Osteoblast (primary cell): ENCODE measurements around the gene ATP8B3. TPM values are rescaled to one million over a fixed set of nuclear protein-coding genes. Genes with fewer than 3 reads are reported as not detected.

Experiments
- DNase-seq: peaks from one replicate; pipeline ENCODE4 v3.0.0; 2011; ENCODE audit warnings: low spot score, mixed read lengths; ENCODE audit not compliant: insufficient read length; ENCODE audit errors: missing footprints
- H2AFZ ChIP-seq: 2 replicates; pipeline ENCODE4 v1.6.0; 2011; ENCODE audit warnings: mild to moderate bottlenecking, low read length
- H3K27ac ChIP-seq: 2 replicates; pipeline ENCODE4 v1.5.1; 2011; ENCODE audit warnings: mild to moderate bottlenecking, low read depth, low read length, moderate library complexity
- H3K27me3 ChIP-seq: 2 replicates; pipeline ENCODE4 v1.6.0; 2012; ENCODE audit warnings: mild to moderate bottlenecking, control low read depth, inconsistent platforms, low read length, moderate library complexity; ENCODE audit not compliant: insufficient read depth
- H3K36me3 ChIP-seq: 2 replicates; pipeline ENCODE4 v1.5.1; 2011; ENCODE audit warnings: mild to moderate bottlenecking, low read length, control low read depth, moderate library complexity; ENCODE audit not compliant: insufficient read depth
- H3K4me1 ChIP-seq: 2 replicates; pipeline ENCODE4 v1.5.1; 2011; ENCODE audit warnings: mild to moderate bottlenecking, low read length, control low read depth, moderate library complexity; ENCODE audit not compliant: insufficient read depth
- H3K4me2 ChIP-seq: 2 replicates; pipeline ENCODE4 v1.6.0; 2011; ENCODE audit warnings: mild to moderate bottlenecking, low read length; ENCODE audit not compliant: insufficient read depth
- H3K4me3 ChIP-seq: fragments of 200-600 bp; sonication (generic); 3 replicates; pipeline ENCODE4 v1.5.1; 2012; ENCODE audit warnings: mild to moderate bottlenecking, low read length, inconsistent platforms; ENCODE audit not compliant: insufficient read depth
- H3K79me2 ChIP-seq: 2 replicates; pipeline ENCODE4 v1.6.0; 2012; ENCODE audit warnings: mild to moderate bottlenecking, low read length, control low read depth, inconsistent platforms; ENCODE audit not compliant: insufficient read depth
- H3K9me3 ChIP-seq: 2 replicates; pipeline ENCODE4 v1.5.1; 2011; ENCODE audit warnings: low read depth, low read length, control low read depth
- H4K20me1 ChIP-seq: 2 replicates; pipeline ENCODE4 v1.6.0; 2012; ENCODE audit warnings: mild to moderate bottlenecking, low read length, control low read depth; ENCODE audit not compliant: insufficient read depth
- CTCF ChIP-seq: IDR thresholded peaks from 2 replicates; pipeline ENCODE4 v1.5.1; 2011; ENCODE audit warnings: mild to moderate bottlenecking, low read depth, low read length, moderate library complexity; ENCODE audit errors: extremely low read depth
- total RNA-seq: library from RNA; depleted of rRNA; stranded (reverse); fragments of >200 nt; gene quantifications from 2 replicates; pipeline ENCODE4 v1.2.3, GENCODE V29; 2012

The ATP8B3 gene
- total RNA-seq, 1 donor: 0.72 TPM

GRCh38 chr19:1823539-1824251 is 11.6 kb upstream of the ATP8B3 start:
- TF ChIP-seq CTCF: no peak
- Histone ChIP-seq H3K4me3 (no peak overlapping the region), H4K20me1 (peaks cover 22% of the 10 kb centered on the region), H3K4me1 (no peaks in the 10 kb centered on the region), H3K79me2 (peaks cover 15% of the 10 kb centered on the region), H3K9me3 (no peaks in the 10 kb centered on the region), H3K36me3 (peaks cover 16% of the 10 kb centered on the region), H3K27me3 (no peaks in the 10 kb centered on the region), H2AFZ (no peak overlapping the region), H3K4me2 (no peak overlapping the region), H3K27ac (no peak overlapping the region)
- DNase-seq: no peak

DNA sequence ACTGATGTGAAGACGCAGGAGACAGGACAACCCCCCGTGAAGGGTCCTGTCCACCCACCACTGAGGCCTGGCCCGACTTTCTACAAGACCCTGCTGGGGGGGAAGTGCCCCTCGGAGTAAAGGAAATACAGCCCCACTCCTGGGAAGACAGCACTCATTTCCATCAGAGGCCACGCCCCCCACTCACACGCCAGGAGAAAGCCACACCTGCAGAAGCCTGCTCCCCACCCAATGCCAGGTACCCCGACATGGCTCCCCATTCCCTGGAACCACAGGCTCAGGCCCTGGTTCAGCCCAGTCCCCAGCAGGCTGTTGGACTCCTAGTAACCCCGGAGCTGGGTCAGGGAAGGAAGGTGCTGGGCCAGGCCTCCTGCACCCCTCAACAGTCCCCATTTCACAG is 10.9 kb upstream of the ATP8B3 start:
- DNase-seq: peak; percentile 92
- TF ChIP-seq CTCF: no peak
- H2AFZ ChIP-seq: no peak overlapping the region
- H4K20me1 ChIP-seq: peaks cover 22% of the 10 kb centered on the region
- no peak overlapping the region for H3K4me2 ChIP-seq
- no peaks in the 10 kb centered on the region for H3K4me1 ChIP-seq
- H3K27me3 ChIP-seq: no peaks in the 10 kb centered on the region
- H3K79me2 ChIP-seq: peaks cover 10% of the 10 kb centered on the region
- no peak overlapping the region for H3K4me3 ChIP-seq
- H3K9me3 ChIP-seq: no peaks in the 10 kb centered on the region
- H3K27ac ChIP-seq: no peak overlapping the region
- H3K36me3 ChIP-seq: peaks cover 17% of the 10 kb centered on the region

GRCh38 chr19:1822210-1822609 is 10.1 kb upstream of the ATP8B3 start:
- peaks cover 22% of the 10 kb centered on the region for H4K20me1 ChIP-seq
- peaks cover 25% of the 10 kb centered on the region for H3K36me3 ChIP-seq
- H3K79me2 ChIP-seq: peaks cover 9% of the 10 kb centered on the region
- no peak overlapping the region for H3K4me2 ChIP-seq
- no peak for DNase-seq
- no peak for TF ChIP-seq CTCF
- no peak overlapping the region for H3K4me3 ChIP-seq
- H3K27me3 ChIP-seq: no peaks in the 10 kb centered on the region
- H2AFZ ChIP-seq: no peak overlapping the region
- no peaks in the 10 kb centered on the region for H3K9me3 ChIP-seq
- no peak overlapping the region for H3K27ac ChIP-seq
- H3K4me1 ChIP-seq: no peaks in the 10 kb centered on the region

- no peak for DNase-seq
- Histone ChIP-seq H3K4me1 (no peaks in the 10 kb centered on the region), H3K79me2 (no peaks in the 10 kb centered on the region), H2AFZ (no peak overlapping the region), H4K20me1 (peaks cover 12% of the 10 kb centered on the region), H3K4me3 (no peak overlapping the region), H3K36me3 (peaks cover 28% of the 10 kb centered on the region), H3K9me3 (no peaks in the 10 kb centered on the region), H3K4me2 (no peak overlapping the region), H3K27ac (no peak overlapping the region), H3K27me3 (no peaks in the 10 kb centered on the region)
- no peak for TF ChIP-seq CTCF
Measured at GRCh38 chr19:1819341-1820255, 7.5 kb upstream of the ATP8B3 start.
